K562 (cell line): ENCODE results near the gene PPEF2. TPM values are rescaled to one million over a fixed set of nuclear protein-coding genes. Genes with fewer than 3 reads are reported as not detected.

Experiments used
- ATAC-seq: fragments of 200-7000 bp; cut with Tn5 transposase; 3 replicates; pipeline ENCODE4 v1.9.1; 2020; ENCODE audit warnings: moderate library complexity
- BruUV-seq: library from RNA; stranded (reverse); fragments of 400-500 nt; replicated peaks from 2 replicates; lab custom pipeline; 2021; lab: Mats Ljungman, UMichigan
- CTCF ChIA-PET: fragments of 300-600 bp; formaldehyde crosslinking; extraction: SDS; loops from one replicate; lab custom pipeline; 2021; ENCODE audit warnings: low intra/inter-chr PET ratio; lab: Yijun Ruan, JAX
- POLR2A ChIA-PET: fragments of 300-600, 350-650 bp; sonication (Branson Sonifier 250); formaldehyde crosslinking; extraction: SDS; loops from one replicate; lab custom pipeline; 2021; ENCODE audit warnings: antibody characterized with exemption, inconsistent platforms; lab: Yijun Ruan, JAX
- DNase-seq, 4 experiments: peaks; one replicate each; pipeline versions ENCODE4 v3.0.0 to v3.0.0-alpha.2; 2011 to 2018; ENCODE audit warnings: low spot score in 3 of 4, mixed read lengths in 3 of 4; ENCODE audit errors: extremely low read depth in 1 of 4
- FAIRE-seq: peaks from 2 replicates; lab custom pipeline; 2011; peaks lifted over from hg19 to GRCh38; lab: Jason Lieb, UNC
- H2AFZ ChIP-seq: 2 replicates; pipeline ENCODE4 v1.6.0; 2011; ENCODE audit warnings: low read depth, low read length, control low read depth, inconsistent platforms
- H3K27ac ChIP-seq: fragments of 200-600 bp; 3 replicates; pipeline ENCODE4 v1.8.0; 2011; ENCODE audit warnings: low read depth, mild to moderate bottlenecking, control low read depth, inconsistent platforms, low read length, moderate library complexity, mixed read lengths; ENCODE audit errors: extremely low read depth
- H3K27me3 ChIP-seq, 2 experiments: fragments of 300-600 bp in 1 of 2; 2 replicates in 1 of 2; 3 replicates in 1 of 2; pipeline versions ENCODE4 v1.6.0 to v1.8.0; 2011; ENCODE audit warnings: inconsistent platforms in 2 of 2, low read length in 2 of 2, mild to moderate bottlenecking in 1 of 2, mixed read lengths in 1 of 2, moderate library complexity in 1 of 2; ENCODE audit not compliant: control insufficient read depth in 2 of 2, insufficient read depth in 2 of 2
- H3K36me3 ChIP-seq: fragments of 300-600 bp; 3 replicates; pipeline ENCODE4 v1.8.0; 2011; ENCODE audit warnings: mild to moderate bottlenecking, low read length, inconsistent platforms; ENCODE audit not compliant: control insufficient read depth, insufficient read depth
- H3K4me1 ChIP-seq, 2 experiments: fragments of 200-600 bp in 1 of 2; replicated peaks in 1 of 2; 2 replicates in 1 of 2; 3 replicates in 1 of 2; pipeline versions ENCODE4 v1.5.1 to v1.8.0; 2011; ENCODE audit warnings: inconsistent platforms in 2 of 2, low read length in 2 of 2, mild to moderate bottlenecking in 1 of 2, mixed read lengths in 1 of 2, moderate library complexity in 1 of 2; ENCODE audit not compliant: control insufficient read depth in 2 of 2, insufficient read depth in 2 of 2
- H3K4me2 ChIP-seq: 2 replicates; pipeline ENCODE4 v1.6.1; 2011; ENCODE audit warnings: low read length, control low read depth, inconsistent platforms, mixed read lengths; ENCODE audit not compliant: insufficient read depth
- H3K4me3 ChIP-seq: fragments of 200-600 bp; sonication (generic), shearing (Covaris generic); 2 replicates; pipeline ENCODE4 v1.5.1; 2016; ENCODE audit warnings: control low read depth, inconsistent platforms
- H3K79me2 ChIP-seq: fragments of 200-600 bp; 3 replicates; pipeline ENCODE4 v1.8.0; 2011; ENCODE audit warnings: low read length, inconsistent platforms; ENCODE audit not compliant: control insufficient read depth, insufficient read depth
- H3K9ac ChIP-seq, 2 experiments: 2 replicates each; pipeline versions ENCODE4 v1.6.0 to v1.6.1; 2011; ENCODE audit warnings: low read depth in 2 of 2, low read length in 2 of 2, control low read depth in 1 of 2, inconsistent platforms in 1 of 2, mild to moderate bottlenecking in 1 of 2, mixed read lengths in 1 of 2; ENCODE audit not compliant: insufficient read depth in 1 of 2
- H3K9me1 ChIP-seq: one replicate; pipeline ENCODE4 v1.6.0; 2011; ENCODE audit warnings: inconsistent platforms, mild to moderate bottlenecking, low read length, moderate library complexity; ENCODE audit not compliant: control insufficient read depth, insufficient read depth
- H3K9me3 ChIP-seq: replicated peaks from 2 replicates; pipeline ENCODE4 v1.5.1; 2011; ENCODE audit warnings: low read depth, low read length, inconsistent platforms; ENCODE audit not compliant: control insufficient read depth, insufficient read depth
- H4K20me1 ChIP-seq: replicated peaks from 2 replicates; pipeline ENCODE4 v1.6.1; 2011; ENCODE audit warnings: low read length, inconsistent platforms, mixed read lengths; ENCODE audit not compliant: control insufficient read depth, insufficient read depth
- DACH1 ChIP-seq: fragments of 450-650 bp; IDR thresholded peaks from 2 replicates; pipeline ENCODE4 v1.6.1; 2018; ENCODE audit not compliant: partially characterized antibody
- FOXA3 ChIP-seq, 2 experiments: fragments of 450-650 bp in 1 of 2; sonication (generic) in 1 of 2; formaldehyde crosslinking; IDR thresholded peaks in 1 of 2; conservative IDR thresholded peaks in 1 of 2; 2 replicates each; pipeline versions ENCODE4 v1.4.0 to v1.8.0; 2020 to 2022; ENCODE audit warnings: mild to moderate bottlenecking in 2 of 2, missing genetic modification reagents in 1 of 2
- PURB ChIP-seq: sonication (generic); formaldehyde crosslinking; IDR thresholded peaks from 2 replicates; pipeline ENCODE4 v1.9.0; 2021; ENCODE audit warnings: low read depth, mild to moderate bottlenecking, missing genetic modification reagents
- WGBS: fragments of 100-300 bp; shearing (Covaris generic); methylation state at CpG from one replicate; pipeline ENCODE4 v1.1.6; 2016; ENCODE audit warnings: low coverage, mixed read lengths; ENCODE audit not compliant: insufficient coverage; ENCODE audit errors: missing lambda C conversion rate; 5-methylcytosine and 5-hydroxymethylcytosine counted together
- in situ Hi-C: fragments of 300-500 bp; cut with MboI; formaldehyde crosslinking; loops from 4 replicates; pipeline ENCODE4 v1.15.0; 2018; ENCODE audit warnings: inconsistent platforms, mixed read lengths
- intact Hi-C: fragments of 100-400 bp; cut with micrococcal nuclease; formaldehyde crosslinking; loops from 2 replicates; pipeline ENCODE4 v1.14.2; 2022
- polyA plus RNA-seq, 8 experiments: library from polyadenylated mRNA; depleted of rRNA in 4 of 8; stranded (reverse) in 5 of 8; unstranded in 3 of 8; fragments of >200 nt; fragmentation: Nextera tagmentation in 2 of 8; fragmentation: Illumina TruSeq in 1 of 8; extraction: Ambion mirVana in 2 of 8; extraction: Trizol in 1 of 8; gene quantifications; 2 replicates each; pipeline versions ENCODE4 v1.2.1 to v1.2.3, GENCODE V29; 2011 to 2014; ENCODE audit warnings: inconsistent platforms in 1 of 8, missing spikeins in 1 of 8
- total RNA-seq, 7 experiments: library from RNA; depleted of rRNA in 6 of 7; stranded (reverse); fragments of >200 nt in 6 of 7; fragmentation: Illumina TruSeq in 2 of 7; extraction: Trizol in 2 of 7; gene quantifications; 2 replicates each; pipeline versions ENCODE4 v1.2.1 to v1.2.3, GENCODE V29; 2011 to 2021; ENCODE audit warnings: low replicate concordance in 1 of 7
- TF ChIP-seq, protein P1 (sequence below): fragments of 450-650 bp; IDR thresholded peaks from 2 replicates; pipeline ENCODE4 v1.6.1; 2016; ENCODE audit warnings: mild to moderate bottlenecking

PPEF2 gene
- total and polyA plus RNA-seq, 9 of the 15 experiments (the other 6 are each of a cell fraction or from before 2014, with no cell fraction given): not detected

DNA sequence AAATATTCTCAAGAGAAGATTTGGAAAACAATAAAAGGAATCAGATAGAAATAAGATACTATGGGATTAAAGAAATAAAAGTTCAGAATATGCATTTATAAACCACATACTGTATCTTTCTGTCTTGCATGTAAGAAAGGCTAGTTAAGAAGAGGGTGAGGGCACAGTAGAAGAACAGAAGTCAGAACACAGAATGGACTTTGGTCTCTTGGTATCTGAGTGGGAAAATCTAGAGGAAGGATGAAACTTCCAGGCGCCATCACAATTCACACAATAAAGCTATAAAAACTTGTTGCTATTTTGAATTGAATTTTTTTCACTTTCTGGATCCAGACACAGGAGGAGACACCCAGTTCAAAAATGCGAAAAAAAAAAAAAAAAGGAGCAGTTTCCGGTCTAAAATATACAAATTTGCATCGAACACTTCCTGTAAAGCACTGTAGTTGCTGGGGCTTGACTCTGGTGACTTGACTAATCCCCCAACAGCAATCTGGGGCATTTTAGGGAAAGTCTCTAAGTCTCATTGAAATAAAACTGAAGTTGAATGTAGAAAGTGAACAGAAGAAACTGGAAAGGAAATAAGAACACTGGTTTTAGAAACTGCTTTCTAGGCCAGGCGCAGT is 46.7 kb upstream of the PPEF2 start:
- H3K9me3 ChIP-seq: no peaks in the 10 kb centered on the region
- H3K9me1 ChIP-seq: no peaks in the 10 kb centered on the region
- H2AFZ ChIP-seq: no peak overlapping the region
- H3K36me3 ChIP-seq: peaks cover 71% of the 10 kb centered on the region
- in situ Hi-C loops: no loop called here
- intact Hi-C loops: no loop called here
- no peak overlapping the region for H3K4me3 ChIP-seq
- no peak overlapping the region for H3K9ac ChIP-seq
- no peak overlapping the region for H3K27ac ChIP-seq
- ATAC-seq: no peak
- H3K4me1 ChIP-seq: no peaks in the 10 kb centered on the region
- BruUV-seq: no TSS peak
- no peaks in the 10 kb centered on the region for H3K79me2 ChIP-seq
- WGBS: 84% methylated on average over 5 of the region's 5 CpGs
- DNase-seq: no peak
- ChIA-PET CTCF (no interaction called here), POLR2A (no interaction called here)
- no peak overlapping the region for H3K4me2 ChIP-seq
- TF ChIP-seq DACH1 (no peak), PURB (no peak), FOXA3 (CRISPR knock-in tag; conservative IDR thresholded peaks at IDR 0.05 in 1 of 2, IDR thresholded peaks at IDR 0.05 in 1 of 2) (no peak)
- TF ChIP-seq, protein P1, sequence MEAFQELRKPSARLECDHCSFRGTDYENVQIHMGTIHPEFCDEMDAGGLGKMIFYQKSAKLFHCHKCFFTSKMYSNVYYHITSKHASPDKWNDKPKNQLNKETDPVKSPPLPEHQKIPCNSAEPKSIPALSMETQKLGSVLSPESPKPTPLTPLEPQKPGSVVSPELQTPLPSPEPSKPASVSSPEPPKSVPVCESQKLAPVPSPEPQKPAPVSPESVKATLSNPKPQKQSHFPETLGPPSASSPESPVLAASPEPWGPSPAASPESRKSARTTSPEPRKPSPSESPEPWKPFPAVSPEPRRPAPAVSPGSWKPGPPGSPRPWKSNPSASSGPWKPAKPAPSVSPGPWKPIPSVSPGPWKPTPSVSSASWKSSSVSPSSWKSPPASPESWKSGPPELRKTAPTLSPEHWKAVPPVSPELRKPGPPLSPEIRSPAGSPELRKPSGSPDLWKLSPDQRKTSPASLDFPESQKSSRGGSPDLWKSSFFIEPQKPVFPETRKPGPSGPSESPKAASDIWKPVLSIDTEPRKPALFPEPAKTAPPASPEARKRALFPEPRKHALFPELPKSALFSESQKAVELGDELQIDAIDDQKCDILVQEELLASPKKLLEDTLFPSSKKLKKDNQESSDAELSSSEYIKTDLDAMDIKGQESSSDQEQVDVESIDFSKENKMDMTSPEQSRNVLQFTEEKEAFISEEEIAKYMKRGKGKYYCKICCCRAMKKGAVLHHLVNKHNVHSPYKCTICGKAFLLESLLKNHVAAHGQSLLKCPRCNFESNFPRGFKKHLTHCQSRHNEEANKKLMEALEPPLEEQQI: no peak
- no peaks in the 10 kb centered on the region for H4K20me1 ChIP-seq
- no peaks in the 10 kb centered on the region for H3K27me3 ChIP-seq
- FAIRE-seq: no peak
